ENCODE results near the gene ENOX1.

Gene ENOX1

GRCh38 chr13:43315522-43315921 lies 471.2 kb downstream of the ENOX1 start:
- Histone ChIP-seq H3K4me1 (ENCODE audit: control insufficient read depth in 1 of 2, insufficient read depth in 2 of 2, low read length in 2 of 2) (no peaks in the 10 kb centered on the region), H3K36me3 (ENCODE audit: control insufficient read depth in 1 of 2, insufficient read depth in 2 of 2, low read length in 2 of 2) (no peaks in the 10 kb centered on the region), H3K9me3 (ENCODE audit: control insufficient read depth in 1 of 2, low read length in 2 of 2) (no peaks in the 10 kb centered on the region), H3K27me3 (ENCODE audit: control insufficient read depth in 1 of 2, insufficient read depth in 2 of 2, low read length in 2 of 2) (no peaks in the 10 kb centered on the region), H3K4me3 (ENCODE audit: low read depth in 1 of 2, low read length in 2 of 2) (no peak overlapping the region), H3K27ac (ENCODE audit: low read depth, low read length) (no peak overlapping the region), H3K9ac (ENCODE audit: low read depth in 1 of 2, low read length in 2 of 2) (no peak overlapping the region)

- Histone ChIP-seq H3K9ac (ENCODE audit: low read depth in 1 of 2, low read length in 2 of 2) (no peak overlapping the region), H3K4me3 (ENCODE audit: low read depth in 1 of 2, low read length in 2 of 2) (no peak overlapping the region), H3K27ac (ENCODE audit: low read depth, low read length) (no peak overlapping the region), H3K4me1 (ENCODE audit: control insufficient read depth in 1 of 2, insufficient read depth in 2 of 2, low read length in 2 of 2) (peaks cover 3 to 8% of the 10 kb centered on the region in 2 donors), H3K9me3 (ENCODE audit: control insufficient read depth in 1 of 2, low read length in 2 of 2) (no peaks in the 10 kb centered on the region), H3K36me3 (ENCODE audit: control insufficient read depth in 1 of 2, insufficient read depth in 2 of 2, low read length in 2 of 2) (no peaks in the 10 kb centered on the region), H3K27me3 (ENCODE audit: control insufficient read depth in 1 of 2, insufficient read depth in 2 of 2, low read length in 2 of 2) (no peaks in the 10 kb centered on the region)
These were observed 477.5 kb downstream of the ENOX1 start for GRCh38 chr13:43309311-43309710.

- Histone ChIP-seq H3K9me3 (ENCODE audit: control insufficient read depth in 1 of 2, low read length in 2 of 2) (no peaks in the 10 kb centered on the region), H3K9ac (ENCODE audit: low read depth in 1 of 2, low read length in 2 of 2) (no peak overlapping the region), H3K27ac (ENCODE audit: low read depth, low read length) (no peak overlapping the region), H3K4me1 (ENCODE audit: control insufficient read depth in 1 of 2, insufficient read depth in 2 of 2, low read length in 2 of 2) (peaks cover 3 to 8% of the 10 kb centered on the region in 2 donors), H3K36me3 (ENCODE audit: control insufficient read depth in 1 of 2, insufficient read depth in 2 of 2, low read length in 2 of 2) (no peaks in the 10 kb centered on the region), H3K27me3 (ENCODE audit: control insufficient read depth in 1 of 2, insufficient read depth in 2 of 2, low read length in 2 of 2) (no peaks in the 10 kb centered on the region), H3K4me3 (ENCODE audit: low read depth in 1 of 2, low read length in 2 of 2) (no peak overlapping the region)
These were observed 478.8 kb downstream of the ENOX1 start for GRCh38 chr13:43307921-43308433.

- Histone ChIP-seq H3K4me1 (ENCODE audit: control insufficient read depth in 1 of 2, insufficient read depth in 2 of 2, low read length in 2 of 2) (peaks cover 3 to 8% of the 10 kb centered on the region in 2 donors), H3K27ac (ENCODE audit: low read depth, low read length) (no peak overlapping the region), H3K9ac (ENCODE audit: low read depth in 1 of 2, low read length in 2 of 2) (no peak overlapping the region)
These were observed 479.4 kb downstream of the ENOX1 start for GRCh38 chr13:43307221-43307920.

GRCh38 chr13:43306372-43306771 lies 480.4 kb downstream of the ENOX1 start:
- Histone ChIP-seq H3K27ac (ENCODE audit: low read depth, low read length) (no peak overlapping the region), H3K4me1 (ENCODE audit: control insufficient read depth in 1 of 2, insufficient read depth in 2 of 2, low read length in 2 of 2) (peaks cover 3 to 8% of the 10 kb centered on the region in 2 donors), H3K9me3 (ENCODE audit: control insufficient read depth in 1 of 2, low read length in 2 of 2) (no peaks in the 10 kb centered on the region), H3K4me3 (ENCODE audit: low read depth in 1 of 2, low read length in 2 of 2) (no peak overlapping the region), H3K36me3 (ENCODE audit: control insufficient read depth in 1 of 2, insufficient read depth in 2 of 2, low read length in 2 of 2) (no peaks in the 10 kb centered on the region), H3K27me3 (ENCODE audit: control insufficient read depth in 1 of 2, insufficient read depth in 2 of 2, low read length in 2 of 2) (no peaks in the 10 kb centered on the region), H3K9ac (ENCODE audit: low read depth in 1 of 2, low read length in 2 of 2) (no peak overlapping the region)

More at GRCh38 chr13:43307221-43307920, 479.4 kb downstream of the ENOX1 start:
- no peak overlapping the region for H3K4me3 ChIP-seq (ENCODE audit: low read depth in 1 of 2, low read length in 2 of 2)
- H3K36me3 ChIP-seq (ENCODE audit: control insufficient read depth in 1 of 2, insufficient read depth in 2 of 2, low read length in 2 of 2), result no peaks in the 10 kb centered on the region
- H3K27me3 ChIP-seq (ENCODE audit: control insufficient read depth in 1 of 2, insufficient read depth in 2 of 2, low read length in 2 of 2), result no peaks in the 10 kb centered on the region
- H3K9me3 ChIP-seq (ENCODE audit: control insufficient read depth in 1 of 2, low read length in 2 of 2), result no peaks in the 10 kb centered on the region

GRCh38 chr13:43305416-43305815 lies 481.4 kb downstream of the ENOX1 start:
- Histone ChIP-seq H3K9me3 (ENCODE audit: control insufficient read depth in 1 of 2, low read length in 2 of 2) (no peaks in the 10 kb centered on the region), H3K36me3 (ENCODE audit: control insufficient read depth in 1 of 2, insufficient read depth in 2 of 2, low read length in 2 of 2) (no peaks in the 10 kb centered on the region), H3K4me3 (ENCODE audit: low read depth in 1 of 2, low read length in 2 of 2) (no peak overlapping the region), H3K9ac (ENCODE audit: low read depth in 1 of 2, low read length in 2 of 2) (no peak overlapping the region), H3K27ac (ENCODE audit: low read depth, low read length) (no peak overlapping the region), H3K4me1 (ENCODE audit: control insufficient read depth in 1 of 2, insufficient read depth in 2 of 2, low read length in 2 of 2) (peaks cover 3 to 8% of the 10 kb centered on the region in 2 donors), H3K27me3 (ENCODE audit: control insufficient read depth in 1 of 2, insufficient read depth in 2 of 2, low read length in 2 of 2) (no peaks in the 10 kb centered on the region)

- H3K4me1 ChIP-seq (ENCODE audit: control insufficient read depth in 1 of 2, insufficient read depth in 2 of 2, low read length in 2 of 2), result peaks cover 3 to 8% of the 10 kb centered on the region in 2 donors
These were observed 481.8 kb downstream of the ENOX1 start for GRCh38 chr13:43304945-43305344.

GRCh38 chr13:43304449-43304848 lies 482.3 kb downstream of the ENOX1 start:
- no peaks in the 10 kb centered on the region for H3K9me3 ChIP-seq (ENCODE audit: control insufficient read depth in 1 of 2, low read length in 2 of 2)

More at GRCh38 chr13:43304945-43305344, 481.8 kb downstream of the ENOX1 start:
- Histone ChIP-seq H3K4me3 (ENCODE audit: low read depth in 1 of 2, low read length in 2 of 2) (no peak overlapping the region), H3K27me3 (ENCODE audit: control insufficient read depth in 1 of 2, insufficient read depth in 2 of 2, low read length in 2 of 2) (peaks cover 0 to 3% of the 10 kb centered on the region in 2 donors), H3K27ac (ENCODE audit: low read depth, low read length) (no peak overlapping the region), H3K36me3 (ENCODE audit: control insufficient read depth in 1 of 2, insufficient read depth in 2 of 2, low read length in 2 of 2) (no peaks in the 10 kb centered on the region), H3K9ac (ENCODE audit: low read depth in 1 of 2, low read length in 2 of 2) (no peak overlapping the region), H3K9me3 (ENCODE audit: control insufficient read depth in 1 of 2, low read length in 2 of 2) (no peaks in the 10 kb centered on the region)

GRCh38 chr13:43303033-43303729 lies 483.6 kb downstream of the ENOX1 start:
- H3K9ac ChIP-seq (ENCODE audit: low read depth in 1 of 2, low read length in 2 of 2), result no peak overlapping the region
- H3K27me3 ChIP-seq (ENCODE audit: control insufficient read depth in 1 of 2, insufficient read depth in 2 of 2, low read length in 2 of 2), result peaks cover 0 to 4% of the 10 kb centered on the region in 2 donors
- H3K4me1 ChIP-seq (ENCODE audit: control insufficient read depth in 1 of 2, insufficient read depth in 2 of 2, low read length in 2 of 2), result peaks cover 3 to 8% of the 10 kb centered on the region in 2 donors
- no peak overlapping the region for H3K4me3 ChIP-seq (ENCODE audit: low read depth in 1 of 2, low read length in 2 of 2)
- no peak overlapping the region for H3K27ac ChIP-seq (ENCODE audit: low read depth, low read length)
- no peaks in the 10 kb centered on the region for H3K9me3 ChIP-seq (ENCODE audit: control insufficient read depth in 1 of 2, low read length in 2 of 2)
- H3K36me3 ChIP-seq (ENCODE audit: control insufficient read depth in 1 of 2, insufficient read depth in 2 of 2, low read length in 2 of 2), result no peaks in the 10 kb centered on the region

More at GRCh38 chr13:43304449-43304848, 482.3 kb downstream of the ENOX1 start:
- no peak overlapping the region for H3K9ac ChIP-seq (ENCODE audit: low read depth in 1 of 2, low read length in 2 of 2)
- H3K27me3 ChIP-seq (ENCODE audit: control insufficient read depth in 1 of 2, insufficient read depth in 2 of 2, low read length in 2 of 2), result peaks cover 0 to 4% of the 10 kb centered on the region in 2 donors
- H3K27ac ChIP-seq (ENCODE audit: low read depth, low read length), result no peak overlapping the region
- peaks cover 3 to 8% of the 10 kb centered on the region in 2 donors for H3K4me1 ChIP-seq (ENCODE audit: control insufficient read depth in 1 of 2, insufficient read depth in 2 of 2, low read length in 2 of 2)
- no peak overlapping the region for H3K4me3 ChIP-seq (ENCODE audit: low read depth in 1 of 2, low read length in 2 of 2)
- H3K36me3 ChIP-seq (ENCODE audit: control insufficient read depth in 1 of 2, insufficient read depth in 2 of 2, low read length in 2 of 2), result no peaks in the 10 kb centered on the region

GRCh38 chr13:43301346-43301969 lies 485.3 kb downstream of the ENOX1 start:
- no peak overlapping the region for H3K4me3 ChIP-seq (ENCODE audit: low read depth in 1 of 2, low read length in 2 of 2)
- H3K27ac ChIP-seq (ENCODE audit: low read depth, low read length), result no peak overlapping the region

More at GRCh38 chr13:43301346-43301969, 485.3 kb downstream of the ENOX1 start:
- Histone ChIP-seq H3K36me3 (ENCODE audit: control insufficient read depth in 1 of 2, insufficient read depth in 2 of 2, low read length in 2 of 2) (no peaks in the 10 kb centered on the region), H3K4me1 (ENCODE audit: control insufficient read depth in 1 of 2, insufficient read depth in 2 of 2, low read length in 2 of 2) (no peaks in the 10 kb centered on the region), H3K9me3 (ENCODE audit: control insufficient read depth in 1 of 2, low read length in 2 of 2) (no peaks in the 10 kb centered on the region), H3K9ac (ENCODE audit: low read depth in 1 of 2, low read length in 2 of 2) (no peak overlapping the region), H3K27me3 (ENCODE audit: control insufficient read depth in 1 of 2, insufficient read depth in 2 of 2, low read length in 2 of 2) (peaks cover 0 to 4% of the 10 kb centered on the region in 2 donors)

All from duodenal mucosa (tissue), 2 donors.